ENCODE results near the gene KCTD3.

GRCh38 chr1:215637041-215637573, 70.0 kb downstream of the KCTD3 start:
- no peak for TF ChIP-seq CTCF (IDR thresholded peaks at IDR 0.05)
- no peak for TF ChIP-seq POLR2A (IDR thresholded peaks at IDR 0.05)

Data from lower leg skin (tissue), 3 donors.